Activated B cell treated with CpG ODN at 0.5 μM for 24 hours (primary cell): ENCODE data around the gene TOM1. TPM values are rescaled to one million over a fixed set of nuclear protein-coding genes. Genes with fewer than 3 reads are reported as not detected.

Experiments used
- ATAC-seq: fragments of 200-7000 bp; cut with Tn5 transposase; one replicate; pipeline ENCODE4 v1.10.0; 2021; ENCODE audit warnings: low read depth, mild to moderate bottlenecking, moderate library complexity
- CTCF ChIA-PET: fragments of 350-600 bp; sonication (Branson Sonifier 250); formaldehyde crosslinking; loops from one replicate; lab custom pipeline; 2021; ENCODE audit warnings: antibody characterized with exemption; lab: Charles Lee
- POLR2A ChIA-PET: fragments of 350-600 bp; sonication (Branson Sonifier 250); formaldehyde crosslinking; loops from one replicate; lab custom pipeline; 2021; ENCODE audit warnings: antibody characterized with exemption; lab: Charles Lee
- DNase-seq: peaks from one replicate; pipeline ENCODE4 v3.0.0; 2022
- H3K27ac Mint-ChIP-seq: one replicate; pipeline ENCODE4 v1.8.0; 2020; ENCODE audit warnings: mixed read lengths
- H3K27me3 Mint-ChIP-seq: one replicate; pipeline ENCODE4 v1.8.0; 2021; ENCODE audit warnings: mixed read lengths
- H3K36me3 Mint-ChIP-seq: one replicate; pipeline ENCODE4 v1.8.0; 2021; ENCODE audit warnings: low read depth, mixed read lengths
- H3K4me1 Mint-ChIP-seq: one replicate; pipeline ENCODE4 v1.8.0; 2021; ENCODE audit warnings: mixed read lengths
- H3K4me3 Mint-ChIP-seq: one replicate; pipeline ENCODE4 v1.8.0; 2020; ENCODE audit warnings: mild to moderate bottlenecking, mixed read lengths
- H3K9me3 Mint-ChIP-seq: one replicate; pipeline ENCODE4 v1.8.0; 2020; ENCODE audit warnings: mixed read lengths
- intact Hi-C: fragments of 100-400 bp; cut with micrococcal nuclease; formaldehyde crosslinking; loops from one replicate; pipeline ENCODE4 v1.15.1; 2024
- total RNA-seq: library from RNA; stranded (reverse); gene quantifications from 2 replicates; pipeline ENCODE4 v1.2.3, GENCODE V29; 2022
- TF ChIP-seq, protein P1 (sequence below): fragments of 200-600 bp; IDR thresholded peaks from one replicate; pipeline ENCODE4 v1.8.0; 2022; ENCODE audit warnings: antibody characterized with exemption, mild to moderate bottlenecking

The TOM1 gene
- total RNA-seq, 1 donor from 2014 or later = 40.8 TPM

DNA sequence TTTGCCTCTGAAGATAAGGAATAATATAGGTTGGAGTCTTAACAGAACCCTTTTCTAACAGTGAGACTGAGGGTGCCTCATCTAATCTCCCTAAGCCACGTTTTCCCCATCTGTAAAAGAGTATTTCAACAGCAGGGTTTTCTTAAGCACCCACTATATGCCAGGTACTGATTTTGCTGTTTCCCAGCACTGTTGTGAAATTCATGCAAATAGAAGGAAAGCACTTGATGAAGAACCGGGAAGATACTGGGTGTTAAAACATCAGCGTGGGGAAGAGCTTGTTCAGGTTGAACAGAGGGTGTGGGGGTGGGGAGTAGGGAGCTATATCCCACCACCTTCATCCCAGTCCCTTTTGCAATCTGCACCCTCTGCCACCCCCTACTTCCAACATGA, 84.0 kb downstream of the TOM1 start:
- no peaks in the 10 kb centered on the region for H3K27me3 Mint-ChIP-seq

DNA sequence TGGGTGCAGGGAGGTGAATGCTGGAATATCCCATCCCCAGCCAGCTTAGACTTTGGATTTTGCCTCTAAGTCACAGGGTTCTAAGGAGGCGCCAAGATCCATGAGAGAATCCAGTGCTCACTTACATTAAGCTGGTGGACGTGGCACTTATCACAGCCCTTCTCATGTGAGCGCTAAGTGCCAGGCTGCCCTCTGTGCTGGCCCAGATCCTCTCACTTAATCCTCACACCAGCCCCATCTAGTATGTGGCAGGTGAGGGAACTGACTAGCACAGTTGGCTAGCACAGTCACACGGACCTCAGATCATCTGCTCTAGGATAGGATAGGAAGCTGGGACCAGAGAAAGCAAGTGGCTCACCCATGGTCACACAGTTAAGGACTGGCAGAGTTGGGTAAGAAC, 84.8 kb downstream of the TOM1 start:
- Mint-ChIP-seq H3K4me3 (no peak overlapping the region), H3K4me1 (peaks cover 18% of the 10 kb centered on the region), H3K27me3 (no peaks in the 10 kb centered on the region), H3K36me3 (peaks cover 4% of the 10 kb centered on the region), H3K9me3 (no peaks in the 10 kb centered on the region), H3K27ac (no peak overlapping the region)
- DNase-seq (no peak), ATAC-seq (no peak)
- intact Hi-C loops = no loop called here
- POLR2A ChIA-PET = no interaction called here
- CTCF ChIA-PET = interaction anchor here (1.0 kb wide), 1 partner anchor 13 kb away, joined by 4 read pairs; no protein-coding TSS in a partner anchor
- TF ChIP-seq, protein P1, sequence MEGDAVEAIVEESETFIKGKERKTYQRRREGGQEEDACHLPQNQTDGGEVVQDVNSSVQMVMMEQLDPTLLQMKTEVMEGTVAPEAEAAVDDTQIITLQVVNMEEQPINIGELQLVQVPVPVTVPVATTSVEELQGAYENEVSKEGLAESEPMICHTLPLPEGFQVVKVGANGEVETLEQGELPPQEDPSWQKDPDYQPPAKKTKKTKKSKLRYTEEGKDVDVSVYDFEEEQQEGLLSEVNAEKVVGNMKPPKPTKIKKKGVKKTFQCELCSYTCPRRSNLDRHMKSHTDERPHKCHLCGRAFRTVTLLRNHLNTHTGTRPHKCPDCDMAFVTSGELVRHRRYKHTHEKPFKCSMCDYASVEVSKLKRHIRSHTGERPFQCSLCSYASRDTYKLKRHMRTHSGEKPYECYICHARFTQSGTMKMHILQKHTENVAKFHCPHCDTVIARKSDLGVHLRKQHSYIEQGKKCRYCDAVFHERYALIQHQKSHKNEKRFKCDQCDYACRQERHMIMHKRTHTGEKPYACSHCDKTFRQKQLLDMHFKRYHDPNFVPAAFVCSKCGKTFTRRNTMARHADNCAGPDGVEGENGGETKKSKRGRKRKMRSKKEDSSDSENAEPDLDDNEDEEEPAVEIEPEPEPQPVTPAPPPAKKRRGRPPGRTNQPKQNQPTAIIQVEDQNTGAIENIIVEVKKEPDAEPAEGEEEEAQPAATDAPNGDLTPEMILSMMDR = no peak

More for the DNA sequence above, 84.0 kb downstream of the TOM1 start:
- POLR2A ChIA-PET = no interaction called here
- TF ChIP-seq, protein P1 = no peak
- ATAC-seq (no peak), DNase-seq (no peak)
- CTCF ChIA-PET = no interaction called here
- H3K27ac Mint-ChIP-seq = no peak overlapping the region
- no peaks in the 10 kb centered on the region for H3K9me3 Mint-ChIP-seq
- no peak overlapping the region for H3K4me3 Mint-ChIP-seq
- intact Hi-C loops = no loop called here
- H3K36me3 Mint-ChIP-seq = peaks cover 3% of the 10 kb centered on the region
- peaks cover 21% of the 10 kb centered on the region for H3K4me1 Mint-ChIP-seq

DNA sequence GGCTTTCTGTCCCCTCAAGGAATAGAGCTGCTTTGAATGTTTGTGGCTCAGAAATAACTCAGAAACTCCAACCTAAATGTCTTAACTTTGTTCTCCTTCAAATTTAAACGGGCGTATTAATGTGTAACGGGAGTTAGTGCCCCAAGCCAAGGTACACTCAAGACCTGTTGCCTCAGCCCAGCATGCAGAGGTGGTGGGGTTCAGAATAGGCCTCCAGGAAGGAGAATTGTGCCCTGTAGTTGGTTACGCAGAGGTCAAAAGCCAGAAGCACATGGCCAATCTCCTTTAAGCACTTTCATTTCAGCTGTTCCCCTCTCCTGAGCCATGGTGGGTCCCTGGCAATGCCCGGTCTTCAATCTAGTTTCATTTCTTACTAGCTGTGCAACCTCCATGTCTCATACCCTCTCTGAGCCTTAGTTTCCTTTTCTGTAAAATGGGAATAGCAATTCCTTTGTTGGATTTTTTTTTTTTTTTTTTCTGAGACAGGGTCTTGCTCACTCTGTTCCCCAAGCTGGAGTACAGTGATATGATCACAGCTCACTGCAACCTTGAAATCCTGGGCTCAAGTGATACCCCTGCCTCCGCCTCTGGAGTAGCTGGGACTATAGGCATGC, 85.4 kb downstream of the TOM1 start:
- POLR2A ChIA-PET = no interaction called here
- peaks cover 14% of the 10 kb centered on the region for H3K4me1 Mint-ChIP-seq

DNA sequence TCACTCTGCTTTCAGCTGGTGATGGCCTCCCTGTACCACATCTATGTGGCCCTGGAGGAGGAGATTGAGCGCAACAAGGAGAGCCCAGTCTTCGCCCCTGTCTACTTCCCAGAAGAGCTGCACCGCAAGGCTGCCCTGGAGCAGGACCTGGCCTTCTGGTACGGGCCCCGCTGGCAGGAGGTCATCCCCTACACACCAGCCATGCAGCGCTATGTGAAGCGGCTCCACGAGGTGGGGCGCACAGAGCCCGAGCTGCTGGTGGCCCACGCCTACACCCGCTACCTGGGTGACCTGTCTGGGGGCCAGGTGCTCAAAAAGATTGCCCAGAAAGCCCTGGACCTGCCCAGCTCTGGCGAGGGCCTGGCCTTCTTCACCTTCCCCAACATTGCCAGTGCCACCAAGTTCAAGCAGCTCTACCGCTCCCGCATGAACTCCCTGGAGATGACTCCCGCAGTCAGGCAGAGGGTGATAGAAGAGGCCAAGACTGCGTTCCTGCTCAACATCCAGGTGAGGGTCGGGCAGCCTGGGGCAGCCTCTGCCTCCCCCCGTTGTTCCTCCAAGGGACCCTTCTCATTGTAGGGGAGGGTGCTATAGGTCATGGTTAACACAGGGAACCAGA, 87.1 kb downstream of the TOM1 start:
- ATAC-seq (no peak), DNase-seq (no peak)
- H3K27me3 Mint-ChIP-seq = no peaks in the 10 kb centered on the region
- peaks cover 7% of the 10 kb centered on the region for H3K36me3 Mint-ChIP-seq
- H3K4me1 Mint-ChIP-seq = peaks cover 5% of the 10 kb centered on the region
- no peak overlapping the region for H3K27ac Mint-ChIP-seq
- no peak overlapping the region for H3K4me3 Mint-ChIP-seq
- ChIA-PET POLR2A (no interaction called here), CTCF (no interaction called here)
- intact Hi-C loops = no loop called here
- H3K9me3 Mint-ChIP-seq = no peaks in the 10 kb centered on the region
- TF ChIP-seq, protein P1 = no peak

More for the DNA sequence above, 85.4 kb downstream of the TOM1 start:
- no peak for DNase-seq
- Mint-ChIP-seq H3K27ac (no peak overlapping the region), H3K9me3 (no peaks in the 10 kb centered on the region), H3K4me3 (no peak overlapping the region), H3K36me3 (peaks cover 7% of the 10 kb centered on the region), H3K27me3 (no peaks in the 10 kb centered on the region)
- CTCF ChIA-PET = interaction anchor here (0.8 to 1.0 kb wide), 3 partner anchors 12 to 45 kb away, joined by 3 to 4 read pairs (median 3); no protein-coding TSS in a partner anchor
- TF ChIP-seq, protein P1 = no peak
- no peak for ATAC-seq
- intact Hi-C loops = no loop called here

DNA sequence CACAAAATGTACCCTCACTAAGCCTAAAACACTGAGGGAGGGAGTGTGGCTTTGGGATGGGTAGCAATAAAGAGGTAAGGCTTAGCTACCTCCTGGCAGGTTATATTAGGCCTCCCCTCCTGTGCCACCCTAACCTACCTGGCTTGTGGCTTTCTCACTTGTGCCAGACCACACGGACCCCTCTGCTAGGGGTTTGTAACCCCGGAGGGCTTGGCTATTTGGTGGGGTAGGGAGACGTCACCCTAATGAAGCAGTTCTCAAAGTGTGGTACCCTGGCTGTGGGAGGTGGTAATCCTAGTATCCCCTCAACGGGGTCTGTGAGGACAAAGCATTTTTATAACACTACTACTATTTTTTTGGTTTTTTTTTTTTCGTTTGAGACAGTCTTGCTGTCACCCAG, 91.2 kb downstream of the TOM1 start:
- Mint-ChIP-seq H3K4me3 (no peak overlapping the region), H3K36me3 (peaks cover 9% of the 10 kb centered on the region), H3K4me1 (peaks cover 24% of the 10 kb centered on the region), H3K27ac (no peak overlapping the region), H3K27me3 (no peaks in the 10 kb centered on the region), H3K9me3 (no peaks in the 10 kb centered on the region)
- intact Hi-C loops = no loop called here
- TF ChIP-seq, protein P1 = no peak
- ChIA-PET POLR2A (interaction anchor here (2.4 kb wide), 1 partner anchor 19 kb away, joined by 9 read pairs; no protein-coding TSS in a partner anchor), CTCF (no interaction called here)
- DNase-seq (no peak), ATAC-seq (no peak)
